ENCODE data around the gene KCNK3. TPM values are rescaled to one million over a fixed set of nuclear protein-coding genes. Genes with fewer than 3 reads are reported as not detected.

KCNK3 gene
- polyA plus RNA-seq, 1 of the 3 experiments (the other 2 are of a cell fraction) = 0.16 TPM

GRCh38 chr2:26644188-26644835 lies 48.2 kb upstream of the KCNK3 start:
- Histone ChIP-seq H3K4me2 (no peak overlapping the region), H3K9me3 (no peaks in the 10 kb centered on the region), H2AFZ (ENCODE audit: low read depth) (no peak overlapping the region), H4K20me1 (ENCODE audit: insufficient read depth) (no peaks in the 10 kb centered on the region), H3K27ac (ENCODE audit: low read depth in 2 of 2, low read length in 1 of 2) (no peak overlapping the region), H3K9me2 (no peaks in the 10 kb centered on the region), H3K27me3 (ENCODE audit: insufficient read depth) (peaks cover 40% of the 10 kb centered on the region; the same call in 1 of the 2 replicates), H3F3A (replicated peaks; ENCODE audit: insufficient read depth) (no peaks in the 10 kb centered on the region), H3K4me3 (ENCODE audit: low read depth in 2 of 2, low read length in 1 of 2) (no peak overlapping the region), H3K79me2 (ENCODE audit: insufficient read depth) (no peaks in the 10 kb centered on the region), H3K9ac (no peak overlapping the region), H3K4me1 (ENCODE audit: control insufficient read depth in 1 of 2, insufficient read depth in 2 of 2, low read depth in 1 of 2, low read length in 1 of 2) (peaks cover 0 to 17% of the 10 kb centered on the region in 2 experiments; a peak in 1 of 4 replicates), H3K36me3 (replicated peaks in 1 of 2; ENCODE audit: control insufficient read depth in 1 of 2, insufficient read depth in 2 of 2, low read length in 1 of 2) (no peaks in the 10 kb centered on the region)
- POLR2A ChIA-PET = no interaction called here
- no peak for DNase-seq
- TF ChIP-seq PBX3 (IDR thresholded peaks at IDR 0.05) = no peak
- no peak for TF ChIP-seq NRF1 (IDR thresholded peaks at IDR 0.05; ENCODE audit: low read depth, low read length)
- no peak for TF ChIP-seq RAD21 (IDR thresholded peaks at IDR 0.05; ENCODE audit: low read length)
- no peak for TF ChIP-seq TAF1 (IDR thresholded peaks at IDR 0.05; ENCODE audit: borderline replicate concordance, low read depth, low read length)
- no peak for TF ChIP-seq FOSL2 (IDR thresholded peaks at IDR 0.05; ENCODE audit: borderline replicate concordance, low read depth)
- no peak for TF ChIP-seq POLR2AphosphoS5 (IDR thresholded peaks at IDR 0.05; ENCODE audit: low read depth, low read length)
- no peak for TF ChIP-seq JUND (IDR thresholded peaks at IDR 0.05)
- TF ChIP-seq GABPA (IDR thresholded peaks at IDR 0.05; ENCODE audit: low read depth) = no peak
- no peak for TF ChIP-seq TEAD4 (IDR thresholded peaks at IDR 0.05; ENCODE audit: borderline replicate concordance, insufficient read depth)
- no peak for TF ChIP-seq MAX (IDR thresholded peaks at IDR 0.05; ENCODE audit: low read depth)
- TF ChIP-seq MEF2A (IDR thresholded peaks at IDR 0.05; ENCODE audit: borderline replicate concordance, low read depth) = no peak
- TF ChIP-seq IRF3 (IDR thresholded peaks at IDR 0.05; ENCODE audit: low read depth, low read length) = no peak
- no peak for TF ChIP-seq ZBTB33 (IDR thresholded peaks at IDR 0.05; ENCODE audit: borderline replicate concordance, low read depth)
- TF ChIP-seq CTCF (IDR thresholded peaks at IDR 0.05) = no peak
- no peak for TF ChIP-seq ELF1 (IDR thresholded peaks at IDR 0.05)
- no peak for TF ChIP-seq SMC3 (IDR thresholded peaks at IDR 0.05; ENCODE audit: low read depth, low read length)
- TF ChIP-seq RXRA (IDR thresholded peaks at IDR 0.05; ENCODE audit: borderline replicate concordance, low read depth) = no peak
- no peak for TF ChIP-seq NFIC (IDR thresholded peaks at IDR 0.05; ENCODE audit: borderline replicate concordance)
- TF ChIP-seq USF1 (IDR thresholded peaks at IDR 0.05; ENCODE audit: borderline replicate concordance, low read depth) = no peak
- whole genome bisulfite sequencing (ENCODE audit: low lambda C conversion rate) = 68% methylated on average over 13 of the region's 13 CpGs
- CTCF ChIA-PET = interaction anchor here (0.5 to 1.6 kb wide), 4 partner anchors 30 to 159 kb away, joined by 3 to 4 read pairs (median 4); no protein-coding TSS in a partner anchor

Data from SK-N-SH (cell line).